ENCODE measurements around the gene REELD1. TPM values are rescaled to one million over a fixed set of nuclear protein-coding genes. Genes with fewer than 3 reads are reported as not detected.
A peak's percentile ranks its signal among the peaks of the same experiment; 100 is the strongest.

REELD1 gene
- polyA plus RNA-seq, 1 donor from 2014 or later: not detected

- Mint-ChIP-seq H3K36me3 (peaks cover 2% of the 10 kb centered on the region), H3K27ac (no peak overlapping the region), H3K9me3 (no peaks in the 10 kb centered on the region), H3K4me3 (peak overlapping the region in 1 of 4 donors; percentile 79), H3K27me3 (peaks cover 10% of the 10 kb centered on the region), H3K4me1 (peaks cover 3 to 8% (median 4%) of the 10 kb centered on the region in 3 donors)
Measured at GRCh38 chr4:146243883-146244277, 29.5 kb downstream of the REELD1 start.

GRCh38 chr4:146244496-146244895, 30.2 kb downstream of the REELD1 start:
- Mint-ChIP-seq H3K4me3 (no peak overlapping the region), H3K36me3 (peaks cover 2% of the 10 kb centered on the region), H3K27ac (no peak overlapping the region), H3K4me1 (peaks cover 3 to 8% (median 4%) of the 10 kb centered on the region in 3 donors), H3K27me3 (peaks cover 10% of the 10 kb centered on the region), H3K9me3 (no peaks in the 10 kb centered on the region)

- Mint-ChIP-seq H3K9me3 (no peaks in the 10 kb centered on the region), H3K27ac (no peak overlapping the region), H3K36me3 (peaks cover 4% of the 10 kb centered on the region), H3K4me1 (peaks cover 3 to 8% (median 4%) of the 10 kb centered on the region in 3 donors), H3K27me3 (peaks cover 10% of the 10 kb centered on the region), H3K4me3 (no peak overlapping the region)
Measured at GRCh38 chr4:146245246-146245645, 30.9 kb downstream of the REELD1 start.

- Mint-ChIP-seq H3K9me3 (no peaks in the 10 kb centered on the region), H3K27me3 (peaks cover 10% of the 10 kb centered on the region), H3K36me3 (peaks cover 6% of the 10 kb centered on the region), H3K4me1 (peaks cover 3 to 10% (median 4%) of the 10 kb centered on the region in 3 donors), H3K27ac (no peak overlapping the region), H3K4me3 (no peak overlapping the region)
Measured at GRCh38 chr4:146245850-146246249, 31.5 kb downstream of the REELD1 start.

- H3K9me3 Mint-ChIP-seq: no peaks in the 10 kb centered on the region
- H3K36me3 Mint-ChIP-seq: peaks cover 6% of the 10 kb centered on the region
- H3K4me1 Mint-ChIP-seq: peaks cover 3 to 10% (median 4%) of the 10 kb centered on the region in 3 donors
- H3K27me3 Mint-ChIP-seq: peaks cover 10% of the 10 kb centered on the region
- H3K27ac Mint-ChIP-seq: peak overlapping the region in 1 of 3 donors; percentile 65
- no peak overlapping the region for H3K4me3 Mint-ChIP-seq
Measured at GRCh38 chr4:146246381-146246780, 32.0 kb downstream of the REELD1 start.

GRCh38 chr4:146247356-146247755, 33.0 kb downstream of the REELD1 start:
- Mint-ChIP-seq H3K27ac (no peak overlapping the region), H3K36me3 (peaks cover 10% of the 10 kb centered on the region), H3K4me3 (no peak overlapping the region)

GRCh38 chr4:146252969-146253611, 38.8 kb downstream of the REELD1 start:
- peaks cover 13% of the 10 kb centered on the region for H3K36me3 Mint-ChIP-seq
- peaks cover 0 to 2% (median 0%) of the 10 kb centered on the region in 3 donors for H3K4me1 Mint-ChIP-seq
- H3K9me3 Mint-ChIP-seq: no peaks in the 10 kb centered on the region
- H3K4me3 Mint-ChIP-seq: no peak overlapping the region
- no peaks in the 10 kb centered on the region for H3K27me3 Mint-ChIP-seq
- H3K27ac Mint-ChIP-seq: no peak overlapping the region

More at GRCh38 chr4:146247356-146247755, 33.0 kb downstream of the REELD1 start:
- Mint-ChIP-seq H3K27me3 (peaks cover 7% of the 10 kb centered on the region), H3K9me3 (no peaks in the 10 kb centered on the region), H3K4me1 (peaks cover 0 to 7% (median 2%) of the 10 kb centered on the region in 3 donors)

- H3K9me3 Mint-ChIP-seq: no peaks in the 10 kb centered on the region
- H3K36me3 Mint-ChIP-seq: peaks cover 9% of the 10 kb centered on the region
- H3K27me3 Mint-ChIP-seq: no peaks in the 10 kb centered on the region
- no peak overlapping the region for H3K4me3 Mint-ChIP-seq
- H3K4me1 Mint-ChIP-seq: peaks cover 0 to under 1% (median 0%) of the 10 kb centered on the region in 3 donors
- no peak overlapping the region for H3K27ac Mint-ChIP-seq
Measured at GRCh38 chr4:146255463-146255862, 41.1 kb downstream of the REELD1 start.

- no peaks in the 10 kb centered on the region for H3K4me1 Mint-ChIP-seq
- peaks cover 9% of the 10 kb centered on the region for H3K36me3 Mint-ChIP-seq
- no peaks in the 10 kb centered on the region for H3K27me3 Mint-ChIP-seq
- no peak overlapping the region for H3K27ac Mint-ChIP-seq
- H3K4me3 Mint-ChIP-seq: no peak overlapping the region
- H3K9me3 Mint-ChIP-seq: no peaks in the 10 kb centered on the region
Measured at GRCh38 chr4:146255874-146256273, 41.5 kb downstream of the REELD1 start.

- peaks cover 10% of the 10 kb centered on the region for H3K36me3 Mint-ChIP-seq
- no peak overlapping the region for H3K4me3 Mint-ChIP-seq
- no peaks in the 10 kb centered on the region for H3K27me3 Mint-ChIP-seq
- peaks cover 0 to under 1% (median 0%) of the 10 kb centered on the region in 3 donors for H3K4me1 Mint-ChIP-seq
- no peaks in the 10 kb centered on the region for H3K9me3 Mint-ChIP-seq
- no peak overlapping the region for H3K27ac Mint-ChIP-seq
Measured at GRCh38 chr4:146256328-146256727, 42.0 kb downstream of the REELD1 start.

- H3K4me3 Mint-ChIP-seq: no peak overlapping the region
- peaks cover 0 to 2% (median 0%) of the 10 kb centered on the region in 3 donors for H3K4me1 Mint-ChIP-seq
- H3K36me3 Mint-ChIP-seq: peaks cover 8% of the 10 kb centered on the region
- H3K27ac Mint-ChIP-seq: peak overlapping the region in 1 of 3 donors; percentile 40
- H3K9me3 Mint-ChIP-seq: no peaks in the 10 kb centered on the region
- no peaks in the 10 kb centered on the region for H3K27me3 Mint-ChIP-seq
Measured at GRCh38 chr4:146257511-146257910, 43.2 kb downstream of the REELD1 start.

- Mint-ChIP-seq H3K4me3 (no peak overlapping the region), H3K27me3 (no peaks in the 10 kb centered on the region), H3K4me1 (peaks cover 0 to 2% (median 0%) of the 10 kb centered on the region in 3 donors), H3K36me3 (peaks cover 5% of the 10 kb centered on the region), H3K9me3 (no peaks in the 10 kb centered on the region), H3K27ac (no peak overlapping the region)
Measured at GRCh38 chr4:146260521-146260920, 46.2 kb downstream of the REELD1 start.

- H3K27me3 Mint-ChIP-seq: no peaks in the 10 kb centered on the region
- no peaks in the 10 kb centered on the region for H3K9me3 Mint-ChIP-seq
- peaks cover 5% of the 10 kb centered on the region for H3K36me3 Mint-ChIP-seq
- H3K27ac Mint-ChIP-seq: peak overlapping the region in 1 of 3 donors; percentile 47
- no peak overlapping the region for H3K4me3 Mint-ChIP-seq
- H3K4me1 Mint-ChIP-seq: peaks cover 0 to 2% (median 0%) of the 10 kb centered on the region in 3 donors
Measured at GRCh38 chr4:146261041-146261440, 46.7 kb downstream of the REELD1 start.

- Mint-ChIP-seq H3K27me3 (no peaks in the 10 kb centered on the region), H3K27ac (no peak overlapping the region), H3K36me3 (peaks cover 8% of the 10 kb centered on the region), H3K4me3 (no peak overlapping the region), H3K4me1 (peaks cover 0 to 2% (median 0%) of the 10 kb centered on the region in 3 donors), H3K9me3 (no peaks in the 10 kb centered on the region)
Measured at GRCh38 chr4:146263793-146264192, 49.5 kb downstream of the REELD1 start.

GRCh38 chr4:146265950-146266490, 51.7 kb downstream of the REELD1 start:
- no peaks in the 10 kb centered on the region for H3K27me3 Mint-ChIP-seq
- H3K36me3 Mint-ChIP-seq: peaks cover 10% of the 10 kb centered on the region
- H3K9me3 Mint-ChIP-seq: no peaks in the 10 kb centered on the region
- no peak overlapping the region for H3K27ac Mint-ChIP-seq
- H3K4me3 Mint-ChIP-seq: no peak overlapping the region
- peaks cover 0 to 2% (median 0%) of the 10 kb centered on the region in 3 donors for H3K4me1 Mint-ChIP-seq

- Mint-ChIP-seq H3K36me3 (peaks cover 10% of the 10 kb centered on the region), H3K4me3 (no peak overlapping the region), H3K9me3 (no peaks in the 10 kb centered on the region), H3K4me1 (no peaks in the 10 kb centered on the region), H3K27ac (peak overlapping the region in 1 of 3 donors; percentile 13), H3K27me3 (no peaks in the 10 kb centered on the region)
Measured at GRCh38 chr4:146267826-146268225, 53.5 kb downstream of the REELD1 start.
